ENCODE data around the gene NADSYN1. TPM values are rescaled to one million over a fixed set of nuclear protein-coding genes. Genes with fewer than 3 reads are reported as not detected.
"Not testable (repeated sequence)": the region's sequence is repeated elsewhere in the genome, so short reads cannot be mapped to it uniquely, and the experiment has no call there.

The NADSYN1 gene
- total RNA-seq (2014; rRNA removed; shearing (Covaris generic); ENCODE audit: low replicate concordance) = 18.6 and 34.7 TPM in 2 replicates

- DNase-seq = peak; percentile 95
- Histone ChIP-seq H3K36me3 (peaks cover 17% of the 10 kb centered on the region), H3K27me3 (no peaks in the 10 kb centered on the region), H3K4me3 (peak within 1 kb of the TSS; percentile 92), H3K9me3 (no peaks in the 10 kb centered on the region)
Measured at GRCh38 chr11:71453037-71453917, at the start of gene NADSYN1. Gene NADSYN1, plus strand, starts transcription at chr11:71453203. Its CDS starts 94 bp downstream, at chr11:71453297.

GRCh38 chr11:71404209-71404608, 48.8 kb upstream of the NADSYN1 start:
- Histone ChIP-seq H3K36me3 (no peaks in the 10 kb centered on the region), H3K27me3 (no peaks in the 10 kb centered on the region), H3K4me3 (no peak overlapping the region), H3K9me3 (no peaks in the 10 kb centered on the region)
- DNase-seq = no peak

- no peak overlapping the region for H3K4me3 ChIP-seq
- no peaks in the 10 kb centered on the region for H3K36me3 ChIP-seq
- no peak for DNase-seq
- no peaks in the 10 kb centered on the region for H3K27me3 ChIP-seq
- H3K9me3 ChIP-seq = no peaks in the 10 kb centered on the region
Measured at GRCh38 chr11:71406681-71407080, 46.3 kb upstream of the NADSYN1 start.

GRCh38 chr11:71407356-71407755, 45.6 kb upstream of the NADSYN1 start:
- no peaks in the 10 kb centered on the region for H3K9me3 ChIP-seq
- H3K27me3 ChIP-seq = no peaks in the 10 kb centered on the region
- H3K4me3 ChIP-seq = no peak overlapping the region
- no peaks in the 10 kb centered on the region for H3K36me3 ChIP-seq
- DNase-seq = no peak

GRCh38 chr11:71408826-71409225, 44.2 kb upstream of the NADSYN1 start:
- no peak for DNase-seq
- H3K4me3 ChIP-seq = no peak overlapping the region
- no peaks in the 10 kb centered on the region for H3K36me3 ChIP-seq
- no peaks in the 10 kb centered on the region for H3K9me3 ChIP-seq
- no peaks in the 10 kb centered on the region for H3K27me3 ChIP-seq

GRCh38 chr11:71410363-71410966, 42.5 kb upstream of the NADSYN1 start:
- DNase-seq = no peak
- H3K9me3 ChIP-seq = no peaks in the 10 kb centered on the region
- H3K36me3 ChIP-seq = no peaks in the 10 kb centered on the region
- no peaks in the 10 kb centered on the region for H3K27me3 ChIP-seq
- no peak overlapping the region for H3K4me3 ChIP-seq

- no peak for DNase-seq
- Histone ChIP-seq H3K4me3 (no peak overlapping the region), H3K9me3 (no peaks in the 10 kb centered on the region), H3K36me3 (no peaks in the 10 kb centered on the region), H3K27me3 (no peaks in the 10 kb centered on the region)
Measured at GRCh38 chr11:71414645-71415044, 38.4 kb upstream of the NADSYN1 start.

- Histone ChIP-seq H3K9me3 (no peaks in the 10 kb centered on the region), H3K36me3 (no peaks in the 10 kb centered on the region), H3K27me3 (no peaks in the 10 kb centered on the region), H3K4me3 (no peak overlapping the region)
- DNase-seq = no peak
Measured at GRCh38 chr11:71418643-71419042, 34.4 kb upstream of the NADSYN1 start.

GRCh38 chr11:71420455-71421241, 32.4 kb upstream of the NADSYN1 start:
- peak; percentile 27 for DNase-seq
- H3K9me3 ChIP-seq = no peaks in the 10 kb centered on the region
- H3K27me3 ChIP-seq = no peaks in the 10 kb centered on the region
- no peak overlapping the region for H3K4me3 ChIP-seq
- no peaks in the 10 kb centered on the region for H3K36me3 ChIP-seq

- Histone ChIP-seq H3K27me3 (no peaks in the 10 kb centered on the region), H3K4me3 (no peak overlapping the region), H3K9me3 (no peaks in the 10 kb centered on the region), H3K36me3 (no peaks in the 10 kb centered on the region)
- DNase-seq = no peak
Measured at GRCh38 chr11:71421392-71421950, 31.5 kb upstream of the NADSYN1 start.

- H3K27me3 ChIP-seq, DNase-seq, H3K9me3 ChIP-seq, H3K4me3 ChIP-seq, H3K36me3 ChIP-seq: not testable (repeated sequence)
Measured at GRCh38 chr11:71422318-71422717, 30.7 kb upstream of the NADSYN1 start.

GRCh38 chr11:71423181-71423790, 29.7 kb upstream of the NADSYN1 start:
- Histone ChIP-seq H3K9me3 (no peaks in the 10 kb centered on the region), H3K4me3 (no peak overlapping the region), H3K36me3 (no peaks in the 10 kb centered on the region), H3K27me3 (peaks cover 4% of the 10 kb centered on the region; the same call in 1 of the 2 replicates)
- DNase-seq = no peak

GRCh38 chr11:71425409-71425808, 27.6 kb upstream of the NADSYN1 start:
- no peak for DNase-seq
- H3K9me3 ChIP-seq = no peaks in the 10 kb centered on the region
- no peaks in the 10 kb centered on the region for H3K36me3 ChIP-seq
- H3K27me3 ChIP-seq = peaks cover 4% of the 10 kb centered on the region; the same call in 1 of the 2 replicates
- no peak overlapping the region for H3K4me3 ChIP-seq

GRCh38 chr11:71425860-71426259, 27.1 kb upstream of the NADSYN1 start:
- Histone ChIP-seq H3K4me3 (no peak overlapping the region), H3K36me3 (no peaks in the 10 kb centered on the region), H3K27me3 (peaks cover 4% of the 10 kb centered on the region; the same call in 1 of the 2 replicates), H3K9me3 (no peaks in the 10 kb centered on the region)
- DNase-seq = no peak

- no peak for DNase-seq
- Histone ChIP-seq H3K27me3 (peaks cover 4% of the 10 kb centered on the region), H3K4me3 (no peak overlapping the region), H3K36me3 (no peaks in the 10 kb centered on the region), H3K9me3 (no peaks in the 10 kb centered on the region)
Measured at GRCh38 chr11:71426413-71426812, 26.6 kb upstream of the NADSYN1 start.

- H3K9me3 ChIP-seq = no peaks in the 10 kb centered on the region
- H3K4me3 ChIP-seq = no peak overlapping the region
- peaks cover 4% of the 10 kb centered on the region for H3K27me3 ChIP-seq
- DNase-seq = peak; percentile 36
- no peaks in the 10 kb centered on the region for H3K36me3 ChIP-seq
Measured at GRCh38 chr11:71428861-71429435, 24.1 kb upstream of the NADSYN1 start.

Data from MG63 (cell line).